Endometrial microvascular endothelial cells (primary cell): ENCODE measurements around the gene HNMT. TPM values are rescaled to one million over a fixed set of nuclear protein-coding genes. Genes with fewer than 3 reads are reported as not detected.

Source experiments
- in situ Hi-C: cut with HindIII; loops from 2 replicates; pipeline ENCODE4 v1.10.0; 2017; ENCODE audit warnings: low sequenced_read_pairs, low pct_unique_long_range_greater_than_20kb; ENCODE audit errors: inconsistent ontology term
- total RNA-seq: library from RNA; depleted of rRNA; stranded (reverse); fragments of >200 nt; gene quantifications from one replicate; pipeline ENCODE4 v1.2.3, GENCODE V29; 2015; ENCODE audit errors: inconsistent ontology term

HNMT gene
- total RNA-seq, 1 donor from 2014 or later = 4.6 TPM

GRCh38 chr2:137998503-137998902, 34.2 kb downstream of the HNMT start:
- in situ Hi-C loops = no loop called here

DNA sequence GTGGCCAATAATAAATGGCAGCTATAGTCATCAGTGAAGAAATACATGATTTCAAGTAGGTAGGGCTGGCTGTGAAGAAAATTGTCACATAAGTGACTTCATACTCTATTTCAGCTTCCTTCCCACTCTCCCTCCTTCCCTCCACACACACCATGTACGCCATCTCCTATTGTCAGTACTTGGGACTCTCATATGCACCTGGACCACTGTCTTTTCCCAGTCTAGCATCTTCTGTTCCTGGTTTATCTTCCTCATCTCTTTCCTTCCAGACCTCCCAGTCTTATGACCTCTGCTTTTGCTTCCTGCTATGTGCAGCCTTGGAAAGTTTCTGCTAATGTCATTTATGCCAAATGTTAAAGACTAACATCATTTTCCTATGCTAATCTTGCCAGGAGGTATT, 35.0 kb downstream of the HNMT start:
- in situ Hi-C loops = no loop called here

DNA sequence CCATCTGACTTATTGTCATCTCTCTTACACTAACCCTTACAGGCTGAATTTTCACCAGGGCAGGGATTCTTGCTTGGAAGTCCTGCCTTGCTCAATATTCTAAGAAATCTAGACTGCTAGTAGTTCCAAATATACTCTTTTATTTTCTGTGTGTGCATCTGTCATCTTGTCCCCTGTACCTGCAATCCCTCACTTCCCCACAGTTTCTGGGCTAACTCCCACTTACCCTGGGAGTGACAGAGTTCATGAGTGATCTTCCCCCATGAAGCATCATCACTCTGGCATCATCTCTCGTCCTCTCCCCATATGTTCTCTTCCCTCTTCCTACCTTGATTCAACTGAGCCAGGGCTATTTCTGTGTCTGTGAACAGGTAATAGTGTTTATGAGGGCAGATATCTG, 35.7 kb downstream of the HNMT start:
- in situ Hi-C loops = no loop called here

DNA sequence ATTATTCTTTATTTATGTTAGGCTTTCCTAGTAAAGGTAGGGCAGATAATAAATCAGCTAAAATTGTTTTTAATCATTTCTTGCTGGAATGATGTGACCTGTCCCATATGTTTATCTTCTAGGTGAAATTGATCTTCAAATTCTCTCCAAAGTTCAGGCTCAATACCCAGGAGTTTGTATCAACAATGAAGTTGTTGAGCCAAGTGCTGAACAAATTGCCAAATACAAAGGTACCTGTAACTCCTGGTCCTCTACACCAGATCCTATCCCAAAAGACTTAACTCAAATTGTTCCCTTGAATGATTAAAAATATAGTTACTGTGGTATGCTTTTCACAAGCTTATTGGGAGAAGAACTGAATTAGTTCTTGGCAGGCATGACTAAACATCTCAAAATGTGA, 36.5 kb downstream of the HNMT start:
- in situ Hi-C loops = no loop called here

GRCh38 chr2:138003411-138003810, 39.1 kb downstream of the HNMT start:
- in situ Hi-C loops = no loop called here

DNA sequence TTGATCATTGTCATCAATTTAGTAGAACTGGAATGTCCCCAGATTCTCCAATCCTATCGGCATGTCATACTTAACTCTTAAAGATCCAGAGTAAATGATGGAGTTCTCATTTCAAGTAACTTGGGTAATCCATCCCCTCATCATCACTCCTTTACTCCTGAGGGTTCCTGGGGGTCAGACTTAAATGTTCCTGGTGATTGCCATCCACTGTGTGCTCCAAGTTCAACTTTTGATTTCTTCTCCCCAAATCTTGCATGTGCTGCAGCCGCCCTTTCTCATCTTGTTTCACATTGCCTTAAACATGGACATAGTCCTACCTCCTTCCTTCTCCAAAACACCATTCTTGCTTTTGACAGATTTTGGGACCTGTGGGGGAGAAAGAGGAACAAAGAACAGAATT, 43.2 kb downstream of the HNMT start:
- in situ Hi-C loops = no loop called here

GRCh38 chr2:138009622-138010021, 45.3 kb downstream of the HNMT start:
- in situ Hi-C loops = no loop called here

- in situ Hi-C loops = no loop called here
Observed at GRCh38 chr2:138010890-138011289, 46.6 kb downstream of the HNMT start.

DNA sequence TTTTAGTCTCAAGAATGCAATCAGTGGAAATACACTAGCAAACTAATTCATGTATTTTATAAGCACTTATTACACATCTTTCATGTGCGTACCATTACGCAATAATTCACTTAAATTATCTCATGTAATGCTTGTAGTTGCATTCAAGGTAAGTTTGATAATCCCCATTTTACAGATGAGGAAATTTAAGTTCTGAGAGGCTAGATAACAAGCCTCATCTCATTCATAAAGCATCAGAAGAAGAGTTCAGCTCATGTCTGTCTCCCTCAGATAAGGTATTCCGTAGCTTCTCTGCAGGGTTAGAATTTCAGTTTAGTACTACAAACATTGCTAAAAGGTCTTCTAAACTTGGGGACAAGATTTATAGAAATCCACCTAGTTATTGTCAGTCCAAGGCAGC, 47.8 kb downstream of the HNMT start:
- in situ Hi-C loops = no loop called here

GRCh38 chr2:138012968-138013367, 48.7 kb downstream of the HNMT start:
- in situ Hi-C loops = no loop called here

DNA sequence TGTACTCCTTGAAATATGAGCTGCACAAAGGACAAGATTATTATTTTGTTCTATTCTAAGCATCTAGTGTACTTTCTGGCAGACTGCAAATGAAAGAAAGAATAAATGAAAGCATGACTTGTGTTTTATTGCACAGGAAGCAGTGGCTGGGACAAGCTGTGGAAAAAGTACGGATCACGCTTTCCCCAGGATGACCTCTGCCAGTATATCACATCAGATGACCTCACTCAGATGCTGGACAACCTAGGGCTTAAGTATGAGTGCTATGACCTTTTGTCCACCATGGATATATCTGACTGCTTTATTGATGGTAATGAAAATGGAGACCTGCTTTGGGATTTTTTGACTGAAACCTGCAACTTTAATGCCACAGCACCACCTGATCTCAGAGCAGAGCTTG, 49.4 kb downstream of the HNMT start:
- in situ Hi-C loops = no loop called here

DNA sequence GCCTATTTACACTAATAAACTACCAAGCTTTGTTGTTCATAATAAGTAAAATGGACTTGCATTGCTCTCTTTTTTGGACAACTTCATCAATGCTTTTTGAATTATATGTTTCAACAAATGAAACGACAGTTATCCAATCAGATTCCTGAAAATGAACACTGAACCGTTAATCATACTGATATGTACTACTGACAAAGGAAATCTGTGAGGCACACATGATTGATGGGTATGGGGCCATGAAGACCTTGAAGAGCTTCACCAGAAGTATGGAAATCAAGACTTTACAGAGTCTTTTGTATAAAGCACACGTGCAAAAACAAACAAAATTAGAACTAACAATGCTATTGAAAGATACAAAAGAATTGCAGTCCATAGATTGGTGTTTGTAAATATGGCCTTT, 51.2 kb downstream of the HNMT start:
- in situ Hi-C loops = no loop called here

DNA sequence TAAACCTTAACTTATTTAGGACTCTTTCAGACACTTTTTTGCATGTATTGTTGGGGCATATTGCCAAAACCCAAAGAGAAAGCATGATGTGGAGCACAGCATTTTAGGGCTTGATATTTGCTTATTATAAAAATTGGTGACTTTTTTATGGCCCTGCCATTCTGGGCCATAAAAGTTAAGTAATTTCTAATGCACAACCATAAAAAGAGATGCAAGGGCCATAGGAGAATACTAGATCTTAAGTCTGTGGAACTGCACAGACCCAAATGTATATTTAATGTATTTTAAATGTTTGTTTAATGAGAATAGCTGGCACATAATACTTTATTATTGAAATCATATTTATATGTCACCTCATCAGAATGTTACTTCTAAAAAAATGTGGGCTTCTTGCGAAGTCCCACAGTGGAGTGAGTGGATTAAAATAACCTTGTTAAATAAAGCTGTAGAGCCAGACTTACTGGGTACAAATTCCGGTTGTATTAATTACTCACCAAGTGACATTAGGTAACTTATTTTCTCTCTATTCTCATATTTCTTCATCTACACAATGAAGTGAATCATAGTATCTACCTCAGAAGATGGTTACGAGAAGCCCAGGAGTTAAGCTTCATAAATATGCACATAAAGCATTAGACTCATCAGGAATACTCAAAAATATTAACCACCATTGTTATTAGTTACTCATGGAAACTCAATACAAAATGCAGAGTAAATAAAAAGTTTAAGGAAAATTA, 52.2 kb downstream of the HNMT start:
- in situ Hi-C loops = no loop called here

- in situ Hi-C loops = no loop called here
Observed at GRCh38 chr2:138017824-138018223, 53.6 kb downstream of the HNMT start.

GRCh38 chr2:138018866-138019688, 54.8 kb downstream of the HNMT start:
- in situ Hi-C loops = no loop called here

DNA sequence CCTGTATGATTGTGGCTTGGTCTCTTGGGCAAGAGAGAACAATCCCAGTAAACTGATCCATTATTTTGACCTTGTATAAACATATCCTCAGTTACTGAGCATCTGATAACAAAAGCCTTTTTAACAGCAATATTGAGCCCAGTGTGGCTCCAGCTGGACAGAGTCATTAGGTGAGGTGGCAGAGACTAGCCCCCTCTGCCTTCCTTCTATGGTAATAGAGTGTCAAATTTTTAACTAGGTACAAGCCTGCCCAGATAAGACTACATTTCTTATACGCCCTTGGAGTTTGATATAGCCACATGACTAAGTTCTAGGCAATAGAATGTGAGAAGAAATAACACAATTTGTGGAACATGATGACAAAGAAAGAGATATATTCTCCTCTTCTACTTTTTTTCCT, 56.2 kb downstream of the HNMT start:
- in situ Hi-C loops = no loop called here

DNA sequence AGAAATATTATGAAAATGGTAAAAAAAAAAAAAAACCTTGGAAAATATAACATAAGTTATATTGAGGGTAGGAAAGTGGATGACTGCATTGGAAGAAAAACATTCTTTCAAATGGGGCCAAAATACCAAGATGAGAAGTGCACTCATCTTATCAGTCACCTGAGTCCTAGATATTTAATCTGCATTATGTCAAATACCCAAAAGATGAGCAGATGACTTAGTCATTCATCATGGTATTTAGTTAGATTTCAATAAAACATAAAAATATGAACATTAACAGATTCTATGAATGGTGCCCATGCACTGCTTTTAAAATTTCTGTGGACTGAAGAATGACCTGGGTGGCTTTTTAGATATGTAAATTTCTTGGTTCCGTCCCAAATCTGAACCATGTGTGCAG, 56.9 kb downstream of the HNMT start:
- in situ Hi-C loops = no loop called here

DNA sequence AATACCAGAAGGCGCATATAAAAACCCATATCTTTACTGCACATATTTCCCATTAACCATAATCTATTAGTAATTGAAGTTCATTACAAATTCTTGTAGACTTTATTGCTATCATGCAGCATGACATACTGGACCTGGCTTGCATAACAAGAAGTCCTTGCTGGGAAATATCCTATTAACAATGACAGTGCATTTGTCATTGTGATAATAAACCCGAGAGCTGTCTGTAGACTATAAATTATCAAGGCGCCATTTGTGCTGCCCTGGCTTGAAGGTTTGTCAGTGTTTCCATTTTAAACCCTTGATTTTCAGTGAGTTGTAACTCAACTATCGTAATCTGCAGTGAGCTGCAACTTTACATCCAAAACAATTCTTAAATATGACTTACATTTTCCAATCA, 59.0 kb downstream of the HNMT start:
- in situ Hi-C loops = no loop called here

GRCh38 chr2:138023976-138024375, 59.7 kb downstream of the HNMT start:
- in situ Hi-C loops = no loop called here
